Measurements from ENCODE around the gene SLIT3.

The SLIT3 gene

DNA sequence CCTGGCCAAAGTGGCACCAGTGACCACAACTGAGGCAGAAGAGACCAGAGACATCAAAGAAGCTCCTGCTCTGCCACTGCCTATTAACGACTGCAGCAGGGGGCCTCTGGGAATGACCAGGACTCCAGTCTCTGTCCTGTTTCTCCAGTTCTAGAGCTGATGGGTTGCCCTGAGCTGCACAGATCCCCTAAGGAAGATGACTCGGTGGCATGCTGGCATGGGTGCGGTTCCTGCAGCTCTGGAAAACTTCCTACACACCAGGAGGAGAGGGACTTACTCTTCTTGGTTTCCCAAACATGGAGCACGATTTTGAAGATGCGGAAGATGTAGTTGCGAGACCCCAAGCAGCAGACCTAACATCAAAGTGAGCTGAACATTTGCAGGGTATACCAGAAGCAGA is 2.7 kb downstream of the SLIT3 start:
- Histone ChIP-seq H3K9ac (ENCODE audit: low read length) (no peak overlapping the region), H3K9me3 (ENCODE audit: control insufficient read depth, low read depth, low read length) (no peaks in the 10 kb centered on the region), H3K36me3 (ENCODE audit: control insufficient read depth, low read depth, low read length) (no peaks in the 10 kb centered on the region), H3K27ac (ENCODE audit: low read length) (no peak overlapping the region), H3K4me3 (ENCODE audit: low read length) (no peak overlapping the region), H3K4me1 (ENCODE audit: control insufficient read depth, low read depth, low read length) (peaks cover 5% of the 10 kb centered on the region), H3K27me3 (ENCODE audit: control insufficient read depth, insufficient read depth, low read length) (peaks cover 49% of the 10 kb centered on the region)

DNA sequence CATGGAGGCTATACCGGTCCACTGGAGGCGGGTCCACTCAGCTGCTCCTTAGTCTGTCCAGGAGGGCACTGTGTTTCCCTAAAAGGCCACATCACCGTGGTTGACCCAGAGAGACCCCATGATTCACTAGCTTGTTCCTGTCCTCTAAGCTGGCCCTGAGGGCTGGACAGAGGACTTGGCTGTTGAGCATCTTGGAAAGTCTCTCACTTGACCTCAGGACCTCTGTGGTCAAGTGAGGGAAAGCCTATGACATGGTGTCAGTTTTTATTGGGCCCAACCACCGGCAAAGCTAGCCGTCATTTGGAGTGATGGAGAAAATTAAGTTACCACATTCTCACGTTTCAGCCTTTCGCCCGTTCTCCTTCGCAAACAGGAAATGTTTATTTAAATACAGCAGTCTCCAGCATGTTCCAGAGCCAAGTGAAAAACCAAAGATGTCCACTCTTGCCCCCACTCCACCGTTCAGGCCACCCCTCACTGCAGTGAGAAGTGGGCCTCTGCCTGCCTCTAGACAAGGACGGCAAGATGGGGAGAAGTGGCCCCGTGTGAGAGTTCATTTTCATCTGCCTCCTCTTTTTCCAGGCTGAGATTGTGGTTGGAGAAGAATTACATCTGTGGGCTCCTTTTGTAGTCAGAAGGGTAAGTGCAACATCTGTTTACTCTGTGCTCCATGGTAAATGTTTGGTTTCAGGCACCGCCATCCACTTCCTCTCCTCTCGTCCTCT is 4.4 kb downstream of the SLIT3 start:
- no peak overlapping the region for H3K9ac ChIP-seq (ENCODE audit: low read length)
- no peak overlapping the region for H3K27ac ChIP-seq (ENCODE audit: low read length)
- no peaks in the 10 kb centered on the region for H3K9me3 ChIP-seq (ENCODE audit: control insufficient read depth, low read depth, low read length)
- H3K27me3 ChIP-seq (ENCODE audit: control insufficient read depth, insufficient read depth, low read length) = peaks cover 33% of the 10 kb centered on the region
- peaks cover 4% of the 10 kb centered on the region for H3K4me1 ChIP-seq (ENCODE audit: control insufficient read depth, low read depth, low read length)
- no peak overlapping the region for H3K4me3 ChIP-seq (ENCODE audit: low read length)
- no peaks in the 10 kb centered on the region for H3K36me3 ChIP-seq (ENCODE audit: control insufficient read depth, low read depth, low read length)

GRCh38 chr5:169295306-169295705 is 5.6 kb downstream of the SLIT3 start:
- no peaks in the 10 kb centered on the region for H3K9me3 ChIP-seq (ENCODE audit: control insufficient read depth, low read depth, low read length)
- peaks cover 24% of the 10 kb centered on the region for H3K27me3 ChIP-seq (ENCODE audit: control insufficient read depth, insufficient read depth, low read length)
- H3K27ac ChIP-seq (ENCODE audit: low read length) = no peak overlapping the region
- H3K4me3 ChIP-seq (ENCODE audit: low read length) = no peak overlapping the region
- H3K36me3 ChIP-seq (ENCODE audit: control insufficient read depth, low read depth, low read length) = no peaks in the 10 kb centered on the region
- no peak overlapping the region for H3K9ac ChIP-seq (ENCODE audit: low read length)
- no peaks in the 10 kb centered on the region for H3K4me1 ChIP-seq (ENCODE audit: control insufficient read depth, low read depth, low read length)

DNA sequence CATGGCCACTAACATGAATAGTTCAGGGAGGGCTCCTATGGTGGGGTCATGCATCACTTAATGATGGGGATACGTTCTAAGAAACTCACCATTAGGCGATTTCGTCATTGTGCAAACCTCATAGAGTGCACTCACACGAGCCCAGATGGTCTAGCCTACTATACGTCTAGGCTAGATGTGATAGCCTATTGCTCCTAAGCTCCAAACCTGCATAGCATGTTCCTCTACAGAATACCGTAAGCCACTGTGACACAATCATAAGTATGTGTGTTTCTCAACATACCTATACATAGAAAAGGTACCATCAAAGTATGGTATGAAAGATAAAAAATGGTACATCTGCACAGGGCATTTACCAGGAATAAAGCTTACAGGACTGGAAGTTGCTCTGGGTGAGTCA is 6.3 kb downstream of the SLIT3 start:
- Histone ChIP-seq H3K9ac (ENCODE audit: low read length) (no peak overlapping the region), H3K27me3 (ENCODE audit: control insufficient read depth, insufficient read depth, low read length) (peaks cover 18% of the 10 kb centered on the region), H3K4me3 (ENCODE audit: low read length) (no peak overlapping the region), H3K27ac (ENCODE audit: low read length) (no peak overlapping the region), H3K36me3 (ENCODE audit: control insufficient read depth, low read depth, low read length) (no peaks in the 10 kb centered on the region), H3K9me3 (ENCODE audit: control insufficient read depth, low read depth, low read length) (no peaks in the 10 kb centered on the region), H3K4me1 (ENCODE audit: control insufficient read depth, low read depth, low read length) (no peaks in the 10 kb centered on the region)

DNA sequence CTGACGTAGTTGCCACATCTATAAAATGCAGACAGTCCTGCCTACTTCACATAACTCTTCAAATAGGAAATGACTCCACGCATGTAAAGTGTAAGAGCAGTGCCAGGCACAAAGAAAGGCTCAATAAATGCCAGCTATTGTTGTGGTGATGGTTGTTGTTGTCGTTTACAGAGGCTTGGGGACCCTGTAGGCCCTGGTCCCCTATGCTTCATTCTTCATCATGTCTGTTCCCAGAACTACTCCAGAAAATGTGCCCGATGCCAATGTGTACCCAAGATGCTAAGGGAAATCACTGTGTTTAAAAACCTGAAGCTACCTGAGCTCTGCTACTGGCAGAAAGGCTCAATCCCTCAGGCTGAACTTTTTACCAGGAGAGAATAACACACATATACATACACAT is 9.1 kb downstream of the SLIT3 start:
- no peaks in the 10 kb centered on the region for H3K9me3 ChIP-seq (ENCODE audit: control insufficient read depth, low read depth, low read length)
- no peaks in the 10 kb centered on the region for H3K4me1 ChIP-seq (ENCODE audit: control insufficient read depth, low read depth, low read length)
- H3K27ac ChIP-seq (ENCODE audit: low read length) = no peak overlapping the region
- no peaks in the 10 kb centered on the region for H3K27me3 ChIP-seq (ENCODE audit: control insufficient read depth, insufficient read depth, low read length)
- H3K36me3 ChIP-seq (ENCODE audit: control insufficient read depth, low read depth, low read length) = no peaks in the 10 kb centered on the region
- no peak overlapping the region for H3K9ac ChIP-seq (ENCODE audit: low read length)
- H3K4me3 ChIP-seq (ENCODE audit: low read length) = no peak overlapping the region

GRCh38 chr5:169290895-169291294 is 10.0 kb downstream of the SLIT3 start:
- H3K27me3 ChIP-seq (ENCODE audit: control insufficient read depth, insufficient read depth, low read length) = no peaks in the 10 kb centered on the region
- no peaks in the 10 kb centered on the region for H3K4me1 ChIP-seq (ENCODE audit: control insufficient read depth, low read depth, low read length)
- H3K9me3 ChIP-seq (ENCODE audit: control insufficient read depth, low read depth, low read length) = no peaks in the 10 kb centered on the region
- H3K36me3 ChIP-seq (ENCODE audit: control insufficient read depth, low read depth, low read length) = no peaks in the 10 kb centered on the region
- H3K4me3 ChIP-seq (ENCODE audit: low read length) = no peak overlapping the region
- H3K9ac ChIP-seq (ENCODE audit: low read length) = no peak overlapping the region
- H3K27ac ChIP-seq (ENCODE audit: low read length) = no peak overlapping the region

GRCh38 chr5:169289520-169289919 is 11.4 kb downstream of the SLIT3 start:
- Histone ChIP-seq H3K27me3 (ENCODE audit: control insufficient read depth, insufficient read depth, low read length) (no peaks in the 10 kb centered on the region), H3K9ac (ENCODE audit: low read length) (no peak overlapping the region), H3K27ac (ENCODE audit: low read length) (no peak overlapping the region), H3K36me3 (ENCODE audit: control insufficient read depth, low read depth, low read length) (no peaks in the 10 kb centered on the region), H3K9me3 (ENCODE audit: control insufficient read depth, low read depth, low read length) (no peaks in the 10 kb centered on the region), H3K4me1 (ENCODE audit: control insufficient read depth, low read depth, low read length) (no peaks in the 10 kb centered on the region), H3K4me3 (ENCODE audit: low read length) (no peak overlapping the region)

- Histone ChIP-seq H3K36me3 (ENCODE audit: control insufficient read depth, low read depth, low read length) (no peaks in the 10 kb centered on the region), H3K4me1 (ENCODE audit: control insufficient read depth, low read depth, low read length) (no peaks in the 10 kb centered on the region), H3K9me3 (ENCODE audit: control insufficient read depth, low read depth, low read length) (no peaks in the 10 kb centered on the region), H3K27me3 (ENCODE audit: control insufficient read depth, insufficient read depth, low read length) (no peaks in the 10 kb centered on the region), H3K9ac (ENCODE audit: low read length) (no peak overlapping the region), H3K4me3 (ENCODE audit: low read length) (no peak overlapping the region), H3K27ac (ENCODE audit: low read length) (no peak overlapping the region)
Observed at GRCh38 chr5:169288066-169288930, 12.6 kb downstream of the SLIT3 start.

DNA sequence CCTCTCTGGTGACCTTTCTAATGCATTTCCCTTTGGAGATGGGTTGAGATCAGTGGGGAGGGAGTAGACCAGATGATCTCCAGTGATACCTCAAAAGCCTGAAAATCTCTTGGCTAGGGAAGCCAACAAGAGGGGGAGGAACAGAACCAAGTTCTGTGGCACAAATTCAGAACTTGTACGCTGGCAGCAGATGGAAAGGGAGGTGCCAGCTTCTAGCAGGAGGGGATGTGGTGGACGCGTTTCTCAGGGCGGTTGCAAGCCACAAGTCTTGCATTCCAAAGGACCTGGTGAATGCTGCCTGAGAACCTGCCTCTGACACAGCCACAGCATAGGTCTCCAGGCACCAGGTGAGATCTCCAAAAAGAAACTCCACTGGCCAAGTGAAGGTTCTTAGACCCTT is 13.4 kb downstream of the SLIT3 start:
- Histone ChIP-seq H3K36me3 (ENCODE audit: control insufficient read depth, low read depth, low read length) (no peaks in the 10 kb centered on the region), H3K4me1 (ENCODE audit: control insufficient read depth, low read depth, low read length) (no peaks in the 10 kb centered on the region), H3K9me3 (ENCODE audit: control insufficient read depth, low read depth, low read length) (no peaks in the 10 kb centered on the region), H3K9ac (ENCODE audit: low read length) (no peak overlapping the region), H3K27me3 (ENCODE audit: control insufficient read depth, insufficient read depth, low read length) (no peaks in the 10 kb centered on the region), H3K27ac (ENCODE audit: low read length) (no peak overlapping the region), H3K4me3 (ENCODE audit: low read length) (no peak overlapping the region)

- H3K9me3 ChIP-seq (ENCODE audit: control insufficient read depth, low read depth, low read length) = no peaks in the 10 kb centered on the region
- H3K4me3 ChIP-seq (ENCODE audit: low read length) = no peak overlapping the region
- no peak overlapping the region for H3K27ac ChIP-seq (ENCODE audit: low read length)
- no peaks in the 10 kb centered on the region for H3K27me3 ChIP-seq (ENCODE audit: control insufficient read depth, insufficient read depth, low read length)
- no peaks in the 10 kb centered on the region for H3K36me3 ChIP-seq (ENCODE audit: control insufficient read depth, low read depth, low read length)
- no peak overlapping the region for H3K9ac ChIP-seq (ENCODE audit: low read length)
- no peaks in the 10 kb centered on the region for H3K4me1 ChIP-seq (ENCODE audit: control insufficient read depth, low read depth, low read length)
Observed at GRCh38 chr5:169286572-169287300, 14.2 kb downstream of the SLIT3 start.

DNA sequence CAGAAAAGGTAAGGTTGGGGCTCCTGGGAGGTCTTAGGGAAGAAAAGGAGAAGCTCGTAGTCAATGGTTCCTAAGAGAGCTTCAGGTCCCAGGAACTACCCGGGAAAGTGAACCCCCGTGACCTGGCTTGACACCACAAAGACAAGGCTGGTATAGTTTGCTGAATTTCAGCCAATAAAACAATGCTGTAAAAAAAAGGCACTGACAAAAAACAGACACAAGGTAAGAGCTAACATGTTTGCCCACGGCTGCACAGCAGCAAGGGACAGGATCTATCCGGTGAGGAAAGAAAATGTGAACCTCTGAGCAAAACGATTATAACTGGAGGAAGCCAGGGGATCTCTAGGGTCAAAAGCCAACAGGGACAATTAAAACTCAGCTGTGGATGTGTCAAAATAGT is 17.1 kb downstream of the SLIT3 start:
- Histone ChIP-seq H3K27ac (ENCODE audit: low read length) (no peak overlapping the region), H3K4me1 (ENCODE audit: control insufficient read depth, low read depth, low read length) (peaks cover 8% of the 10 kb centered on the region), H3K36me3 (ENCODE audit: control insufficient read depth, low read depth, low read length) (no peaks in the 10 kb centered on the region), H3K9me3 (ENCODE audit: control insufficient read depth, low read depth, low read length) (no peaks in the 10 kb centered on the region), H3K4me3 (ENCODE audit: low read length) (no peak overlapping the region), H3K27me3 (ENCODE audit: control insufficient read depth, insufficient read depth, low read length) (no peaks in the 10 kb centered on the region), H3K9ac (ENCODE audit: low read length) (no peak overlapping the region)
